Motor neuron (in vitro differentiated cells): ENCODE measurements around the gene GNG10. TPM values are rescaled to one million over a fixed set of nuclear protein-coding genes. Genes with fewer than 3 reads are reported as not detected.

Experiments
- ATAC-seq, 8 experiments: fragments of 200-7000 bp; cut with Tn5 transposase; replicated peaks in 6 of 8; 2 replicates each; pipeline ENCODE4 v1.8.0; 2021; ENCODE audit warnings: mild to moderate bottlenecking in 8 of 8, moderate library complexity in 8 of 8
- H3K27ac ChIP-seq, 2 donors: fragments of 250-450 bp; sonication (Bioruptor Pico); 2 replicates each; pipeline ENCODE4 v1.9.0; 2021; ENCODE audit warnings: antibody characterized with exemption in 2 of 2, mild to moderate bottlenecking in 2 of 2, moderate library complexity in 1 of 2
- H3K4me1 ChIP-seq, 2 donors: fragments of 250-450 bp; sonication (Bioruptor Pico); replicated peaks in 1 of 2; 2 replicates each; pipeline ENCODE4 v1.6.1; 2021; ENCODE audit warnings: antibody characterized with exemption in 2 of 2, mild to moderate bottlenecking in 2 of 2, moderate library complexity in 1 of 2
- H3K4me3 ChIP-seq, 5 donors: fragments of 250-450 bp; sonication (Bioruptor Pico); 2 replicates each; pipeline ENCODE4 v1.9.0; 2021; ENCODE audit warnings: antibody characterized with exemption in 5 of 5, mild to moderate bottlenecking in 5 of 5, moderate library complexity in 4 of 5
- WGBS, 10 experiments: fragments of 450-650 bp; shearing (Covaris generic); methylation state at CpG; one replicate each; pipeline ENCODE4 v1.0.0; 2022; 5-methylcytosine and 5-hydroxymethylcytosine counted together
- in situ Hi-C, 9 experiments: fragments of 400-800 bp; cut with MboI; loops; one replicate each; pipeline ENCODE4 v1.15.0; 2021; ENCODE audit warnings: low sequenced_read_pairs in 9 of 9, low pct_unique_long_range_greater_than_20kb in 2 of 9; ENCODE audit not compliant: unreplicated experiment in 9 of 9
- total RNA-seq, 8 experiments: library from RNA; unstranded; fragments of 300-600 nt; gene quantifications; 2 replicates each; pipeline versions ENCODE4 v1.2.3 to v1.2.4, GENCODE V29; 2022

Gene GNG10
- total RNA-seq, 8 experiments from 2014 or later = 15.7 to 52.7 (median 33.1) TPM

- no peak overlapping the region for H3K27ac ChIP-seq
- peak overlapping the region; percentile 67 to 100 (median 93) for H3K4me3 ChIP-seq
- peaks cover 4 to 14% of the 10 kb centered on the region in 2 donors for H3K4me1 ChIP-seq
- 52 to 87% (median 73%) methylated on average over 2 to 7 of the region's 7 CpGs for WGBS, 10 experiments
- ATAC-seq = no peak
- in situ Hi-C loops = no loop called here
Measured at GRCh38 chr9:111632695-111633388, 28.6 kb upstream of the GNG10 start.

GRCh38 chr9:111633389-111633736, 28.0 kb upstream of the GNG10 start:
- ATAC-seq = no peak
- in situ Hi-C loops = no loop called here
- H3K4me1 ChIP-seq = peaks cover 4 to 14% of the 10 kb centered on the region in 2 donors
- peak overlapping the region in 1 of 5 donors; percentile 95 for H3K4me3 ChIP-seq
- H3K27ac ChIP-seq = no peak overlapping the region
- 83 to 100% (median 100%) methylated on average over 1 of the region's 1 CpG; no CpG with 5 or more reads in 7 of the 10 experiments for WGBS, 10 experiments

GRCh38 chr9:111634860-111635259, 26.5 kb upstream of the GNG10 start:
- ATAC-seq = no peak
- H3K27ac ChIP-seq = no peak overlapping the region
- H3K4me3 ChIP-seq = no peak overlapping the region
- 86 to 100% methylated on average over 1 of the region's 1 CpG; no CpG with 5 or more reads in 8 of the 10 experiments for WGBS, 10 experiments
- H3K4me1 ChIP-seq = peaks cover 4 to 14% of the 10 kb centered on the region in 2 donors
- in situ Hi-C loops = no loop called here

DNA sequence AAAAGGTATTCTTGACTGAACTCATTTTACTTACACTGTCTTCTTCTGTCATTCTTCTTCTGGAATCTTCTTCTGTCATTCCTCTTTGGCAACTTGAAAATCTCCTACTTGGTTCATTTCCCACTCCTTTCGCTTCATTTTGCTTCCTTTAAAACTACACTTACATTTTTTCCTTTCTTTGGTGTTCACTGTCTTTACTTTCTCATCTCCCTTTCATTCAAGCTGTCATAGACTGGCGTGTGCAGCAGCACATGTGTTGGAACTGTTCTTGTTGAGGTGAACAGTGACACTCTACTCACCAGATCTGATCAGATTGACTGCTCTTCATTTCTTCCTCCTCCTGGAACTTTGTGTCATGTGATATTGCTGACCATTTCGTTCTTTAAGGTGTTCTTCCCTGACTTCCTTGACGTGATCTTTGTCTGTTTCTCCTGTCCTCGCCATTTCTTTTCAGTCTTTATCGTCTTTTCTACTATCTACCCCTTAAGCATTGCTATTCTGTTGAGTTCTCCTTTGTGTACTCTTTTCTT, 23.9 kb upstream of the GNG10 start:
- WGBS, 10 experiments = 81 to 100% (median 91%) methylated on average over 2 to 6 of the region's 6 CpGs
- Histone ChIP-seq H3K4me3 (no peak overlapping the region), H3K27ac (no peak overlapping the region), H3K4me1 (peaks cover 4 to 13% of the 10 kb centered on the region in 2 donors)
- no peak for ATAC-seq
- in situ Hi-C loops = no loop called here

DNA sequence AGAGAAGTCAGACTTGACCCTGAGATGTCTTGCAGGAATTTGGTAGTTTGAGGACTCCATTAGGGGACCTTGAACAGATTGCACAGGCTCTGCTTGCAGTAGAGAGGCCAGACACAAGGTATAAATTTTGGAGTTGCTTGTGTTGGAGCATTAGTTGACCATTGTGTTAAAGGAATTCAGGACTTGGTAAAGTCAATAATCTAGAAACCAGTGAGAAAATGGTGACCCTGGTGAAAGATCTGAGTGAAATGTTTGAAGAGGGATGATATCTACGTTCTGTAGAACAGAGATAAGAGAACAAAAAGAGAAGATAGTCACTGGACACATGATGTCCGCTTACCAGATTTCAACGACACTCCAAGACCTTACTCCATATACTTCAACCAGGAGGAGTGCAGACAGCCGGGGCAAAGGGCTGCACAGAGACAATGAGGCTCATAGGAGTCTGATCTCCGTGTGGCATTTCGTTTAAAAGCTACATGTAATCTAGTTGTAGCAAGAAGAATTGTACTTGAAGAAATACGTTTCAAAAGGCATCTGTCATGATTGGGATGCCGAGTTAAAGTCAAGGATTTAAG, 17.1 kb upstream of the GNG10 start:
- WGBS, 10 experiments = 84 to 100% (median 94%) methylated on average over 2 to 8 of the region's 8 CpGs
- Histone ChIP-seq H3K4me1 (no peaks in the 10 kb centered on the region), H3K4me3 (no peak overlapping the region), H3K27ac (no peak overlapping the region)
- in situ Hi-C loops = no loop called here
- no peak for ATAC-seq

DNA sequence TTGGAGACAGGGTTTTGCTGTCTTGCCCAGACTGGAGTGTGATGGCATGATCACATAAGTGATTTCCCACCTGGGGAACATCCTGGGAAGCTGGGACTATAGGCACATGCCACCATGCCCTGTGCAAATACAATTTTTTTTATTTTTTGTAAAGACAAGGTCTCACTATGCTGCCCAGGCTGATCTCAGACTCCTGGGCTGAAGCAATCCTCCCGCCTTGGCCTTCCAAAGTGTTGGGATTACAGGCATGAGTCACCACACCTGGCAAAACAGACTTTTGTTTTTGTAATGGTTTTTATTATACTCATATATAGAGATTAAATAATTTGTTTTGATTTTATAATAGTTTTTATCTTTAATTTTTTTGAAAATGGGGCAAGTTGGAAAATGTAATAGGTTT, 15.6 kb upstream of the GNG10 start:
- in situ Hi-C loops = no loop called here
- Histone ChIP-seq H3K27ac (no peak overlapping the region), H3K4me1 (no peaks in the 10 kb centered on the region), H3K4me3 (no peak overlapping the region)
- WGBS, 10 experiments = 80 to 100% (median 100%) methylated on average over 1 of the region's 1 CpG; no CpG with 5 or more reads in 2 of the 10 experiments
- ATAC-seq = no peak

DNA sequence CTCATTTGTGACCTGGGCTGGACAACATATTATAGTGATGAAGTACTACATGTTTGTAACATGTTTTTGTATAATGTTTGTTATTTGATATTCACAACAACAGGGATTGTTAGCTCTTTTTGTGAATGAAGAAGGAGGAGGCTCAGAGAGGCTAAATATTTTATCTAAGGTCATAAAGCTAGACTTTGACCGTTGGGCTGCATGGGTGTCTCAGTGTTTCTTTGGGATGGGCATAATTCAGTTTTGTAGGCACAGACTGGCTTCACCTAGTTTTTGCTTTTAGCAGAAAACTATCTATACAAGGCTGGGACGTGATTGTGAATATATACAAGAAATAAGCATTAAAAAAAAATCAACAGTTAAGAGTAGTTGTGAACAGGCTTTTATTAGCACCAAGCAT, 15.0 kb upstream of the GNG10 start:
- WGBS, 10 experiments = 71 to 100% (median 93%) methylated on average over 1 to 2 of the region's 2 CpGs; no CpG with 5 or more reads in 1 of the 10 experiments
- Histone ChIP-seq H3K27ac (no peak overlapping the region), H3K4me3 (no peak overlapping the region), H3K4me1 (no peaks in the 10 kb centered on the region)
- in situ Hi-C loops = no loop called here
- ATAC-seq = no peak

- H3K4me3 ChIP-seq = no peak overlapping the region
- in situ Hi-C loops = no loop called here
- no peak overlapping the region for H3K27ac ChIP-seq
- WGBS, 10 experiments = 0 to 100% (median 97%) methylated on average over 1 to 4 of the region's 4 CpGs
- H3K4me1 ChIP-seq = no peaks in the 10 kb centered on the region
- peak in 1 of 8 experiments; percentile 46 for ATAC-seq
Measured at GRCh38 chr9:111648066-111648465, 13.3 kb upstream of the GNG10 start.

DNA sequence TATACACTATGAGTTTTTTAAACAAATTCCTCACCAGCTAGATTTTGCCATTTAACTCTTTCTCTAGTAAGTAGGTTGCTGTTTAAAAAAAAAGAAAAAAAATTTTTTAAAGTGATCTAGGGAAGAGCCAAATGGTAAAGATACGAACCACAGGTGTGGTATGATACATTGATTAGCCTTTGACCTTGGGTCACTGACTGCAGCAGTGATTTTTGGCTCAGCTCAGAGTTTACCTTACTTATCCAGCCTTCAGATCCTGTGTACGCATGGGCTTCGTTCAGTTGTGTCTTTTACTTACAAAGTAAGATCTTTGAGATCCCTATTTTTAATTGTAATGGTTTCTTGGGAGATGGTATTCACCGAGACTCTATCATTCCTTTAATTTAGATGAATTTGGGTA, 12.4 kb upstream of the GNG10 start:
- H3K4me1 ChIP-seq = no peaks in the 10 kb centered on the region
- 86 to 100% (median 99%) methylated on average over 1 to 4 of the region's 4 CpGs for WGBS, 10 experiments
- no peak overlapping the region for H3K4me3 ChIP-seq
- ATAC-seq = no peak
- no peak overlapping the region for H3K27ac ChIP-seq
- in situ Hi-C loops = no loop called here

GRCh38 chr9:111657051-111657450, 4.4 kb upstream of the GNG10 start:
- H3K4me3 ChIP-seq = no peak overlapping the region
- peaks cover 0 to 2% of the 10 kb centered on the region in 2 donors for H3K4me1 ChIP-seq
- peak in 1 of 8 experiments; percentile 3 for ATAC-seq
- in situ Hi-C loops = no loop called here
- H3K27ac ChIP-seq = no peak overlapping the region
- 45 to 100% (median 80%) methylated on average over 2 to 6 of the region's 6 CpGs for WGBS, 10 experiments

DNA sequence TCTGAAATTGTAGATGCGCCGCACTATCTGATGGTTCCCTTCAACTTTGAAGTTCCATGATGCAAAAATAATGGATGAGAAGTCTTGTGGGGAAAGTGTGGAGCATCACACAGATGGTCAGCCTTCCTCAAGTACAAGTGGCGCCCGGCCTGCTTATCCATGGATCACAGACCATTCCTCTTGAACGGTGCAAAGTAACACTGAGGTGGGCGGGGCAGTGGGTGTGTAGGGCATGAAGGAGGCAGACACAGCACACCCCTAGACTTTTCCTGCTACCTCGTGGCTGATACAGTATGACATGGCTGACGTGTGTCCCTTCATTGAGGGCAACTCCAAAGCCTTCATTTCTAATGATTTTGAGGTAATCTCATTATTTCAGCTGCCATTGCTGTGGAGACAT, 2.5 kb upstream of the GNG10 start:
- WGBS, 10 experiments = 25 to 100% (median 80%) methylated on average over 1 to 3 of the region's 8 CpGs; no CpG with 5 or more reads in 4 of the 10 experiments
- Histone ChIP-seq H3K4me1 (peaks cover 2 to 10% of the 10 kb centered on the region in 2 donors), H3K27ac (no peak overlapping the region), H3K4me3 (no peak overlapping the region)
- in situ Hi-C loops = no loop called here
- no peak for ATAC-seq

DNA sequence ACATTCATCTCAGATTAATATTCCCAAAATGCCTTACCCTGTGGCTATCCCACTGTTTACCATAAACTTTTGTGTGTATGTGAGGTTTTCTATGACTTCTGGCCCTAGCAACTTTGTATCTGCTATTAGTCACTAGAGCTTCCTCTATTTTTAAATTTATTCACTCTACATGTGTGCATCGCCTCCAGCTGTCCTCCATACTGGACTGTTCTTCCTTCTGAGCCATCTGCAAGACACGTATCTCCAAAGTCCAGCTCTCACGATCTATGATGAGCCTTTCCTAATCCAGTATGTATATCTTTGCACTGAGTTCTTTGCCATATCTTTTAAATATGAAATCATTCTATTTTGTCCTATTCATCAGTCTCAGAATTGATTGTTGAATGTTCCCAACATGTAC, 1.7 kb upstream of the GNG10 start:
- peak in 2 of 8 experiments; percentile 27 to 40 for ATAC-seq
- Histone ChIP-seq H3K4me3 (no peak overlapping the region), H3K27ac (no peak overlapping the region), H3K4me1 (peaks cover 2 to 10% of the 10 kb centered on the region in 2 donors)
- in situ Hi-C loops = no loop called here
- WGBS, 10 experiments = 11 to 96% (median 83%) methylated on average over 1 to 3 of the region's 3 CpGs; no CpG with 5 or more reads in 1 of the 10 experiments

DNA sequence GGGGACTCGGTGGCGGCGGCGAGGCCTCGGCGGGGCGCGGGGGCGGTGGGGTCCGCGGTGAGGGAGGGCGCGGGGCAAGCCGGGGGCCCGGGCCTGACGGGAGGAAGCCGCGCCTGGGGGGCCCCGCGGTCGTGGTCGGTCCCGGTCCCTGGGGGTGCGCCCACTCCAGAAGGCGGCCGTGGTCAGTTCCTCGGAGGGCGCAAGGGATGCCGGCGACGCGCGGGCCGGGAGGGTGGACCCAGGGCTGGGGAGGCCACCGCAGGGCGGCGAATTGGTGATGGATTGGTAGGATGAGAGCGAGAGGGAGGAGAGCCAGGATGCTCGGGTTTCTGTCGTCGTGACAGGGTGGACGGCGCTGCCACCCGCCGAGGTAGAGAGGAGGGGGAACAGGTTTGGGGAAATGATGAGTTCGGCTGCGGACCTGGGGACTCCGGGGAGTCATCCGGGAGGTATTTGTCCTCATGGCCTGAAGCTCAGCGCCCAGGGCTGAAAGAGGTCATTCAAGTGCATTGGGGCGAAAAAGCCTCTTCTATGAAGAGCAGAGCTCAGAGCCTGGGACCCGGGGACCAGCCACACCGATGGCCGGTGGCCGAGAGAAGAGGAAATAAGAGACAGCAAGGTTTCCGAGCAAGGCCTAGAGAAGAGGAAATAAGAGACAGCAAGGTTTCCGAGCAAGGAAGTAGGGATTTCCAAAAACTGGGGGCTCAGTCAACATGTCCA, 557 bp downstream of the GNG10 start:
- Histone ChIP-seq H3K4me3 (peak overlapping the region; percentile 63 to 96 (median 75)), H3K4me1 (peaks cover 2 to 10% of the 10 kb centered on the region in 2 donors), H3K27ac (peak overlapping the region; percentile 73 to 94)
- 0 to 40% (median 3%) methylated on average over 1 to 17 of the region's 57 CpGs; no CpG with 5 or more reads in 4 of the 10 experiments for WGBS, 10 experiments
- in situ Hi-C loops = no loop called here
- ATAC-seq = peak; percentile 67 to 78 (median 76)
